Pancreas (tissue), 10 donors: ENCODE data around the gene OR52L1. TPM values are rescaled to one million over a fixed set of nuclear protein-coding genes. Genes with fewer than 3 reads are reported as not detected.

Experiments
- ATAC-seq, 4 donors: fragments of 200-7000 bp; cut with Tn5 transposase; one replicate each; pipeline versions ENCODE4 v1.8.0 to v1.9.1; 2020; ENCODE audit warnings: mild to moderate bottlenecking in 4 of 4, moderate library complexity in 4 of 4
- DNase-seq, 6 donors: peaks; one replicate each; pipeline ENCODE4 v3.0.0-alpha.2; 2020
- FAIRE-seq: peaks from 2 replicates; lab custom pipeline; 2012; peaks lifted over from hg19 to GRCh38; lab: Jason Lieb, UNC
- H3K27ac ChIP-seq, 4 donors: fragments of 200-600 bp; sonication (generic); 1 replicate in 3 of 4; 2 replicates in 1 of 4; pipeline versions ENCODE4 v1.5.0 to v1.8.0; 2020
- H3K27me3 ChIP-seq, 4 donors: fragments of 200-600 bp; one replicate each; pipeline ENCODE4 v1.8.0; 2021
- H3K36me3 ChIP-seq, 3 donors: fragments of 200-600 bp; sonication (generic) in 1 of 3; one replicate each; pipeline versions ENCODE4 v1.5.0 to v1.8.0; 2020 to 2021
- H3K4me1 ChIP-seq, 3 donors: fragments of 200-600 bp; one replicate each; pipeline ENCODE4 v1.8.0; 2021
- H3K4me3 ChIP-seq, 4 donors: fragments of 200-600 bp; sonication (generic) in 2 of 4; one replicate each; pipeline versions ENCODE4 v1.5.0 to v1.8.0; 2020 to 2021
- H3K9me3 ChIP-seq, 4 donors: fragments of 200-600 bp; one replicate each; pipeline ENCODE4 v1.8.0; 2021
- CTCF ChIP-seq, 4 donors: fragments of 200-600 bp; sonication (generic) in 3 of 4; IDR thresholded peaks; one replicate each; pipeline versions ENCODE4 v1.5.0 to v1.8.0; 2021; ENCODE audit warnings: antibody characterized with exemption in 4 of 4
- WGBS, 2 donors: extraction: QIAGEN DNeasy Blood & Tissue Kit; methylation state at CpG; one replicate each; pipeline ENCODE4 v1.1.7; 2013; 5-methylcytosine and 5-hydroxymethylcytosine counted together
- intact Hi-C, 3 donors: fragments of 100-400 bp; cut with DNase I; formaldehyde crosslinking; loops; one replicate each; pipeline versions ENCODE4 v1.11.1 to v1.14.2; 2022
- polyA plus RNA-seq, 2 donors: library from polyadenylated mRNA; stranded (reverse); fragments of 200-250 nt; gene quantifications; one replicate each; pipeline ENCODE4 v1.2.3, GENCODE V29; 2013
- total RNA-seq, 6 donors: library from RNA; stranded (reverse); fragmentation: NEBNext Ultra II Directional in 4 of 6; extraction: Animal tissue kit (Norgen Biotek cat#: 25700) in 4 of 6; gene quantifications; one replicate each; pipeline versions ENCODE4 v1.2.1 to v1.2.4, GENCODE V29; 2021 to 2023
- donor health status: healthy with polysubstance abuse.
- donor health status: DM: no; HTN: no; CAD: no; lungs with moderate emphysema.
- donor health status: DM: no; HTN: no; CAD: no.
- donor health status: control.
- donor health status: control.
- donor health status: Bipolar disorder and iron deficiency.
- donor health status: DM: yes; HTN: yes; CAD: no.
- donor health status: DM: no; HTN: no; CAD: no.
- donor health status: DM: no; HTN: no; CAD: no.
- donor health status: DM: yes; HTN: yes; CAD: no.

OR52L1 gene
- total and polyA plus RNA-seq, 8 donors, result not detected

GRCh38 chr11:5955586-5955985 is 31.2 kb downstream of the OR52L1 start:
- Histone ChIP-seq H3K4me3 (no peak overlapping the region), H3K27me3 (no peaks in the 10 kb centered on the region), H3K36me3 (no peaks in the 10 kb centered on the region), H3K9me3 (no peaks in the 10 kb centered on the region), H3K27ac (no peak overlapping the region), H3K4me1 (no peaks in the 10 kb centered on the region)
- WGBS, 2 donors, result 73 to 76% methylated on average over 3 of the region's 3 CpGs
- no peak for TF ChIP-seq CTCF (IDR thresholded peaks at IDR 0.05)
- FAIRE-seq (no peak), DNase-seq (no peak), ATAC-seq (no peak)
- intact Hi-C loops, result no loop called here

- WGBS, 2 donors, result 65 to 80% methylated on average over 3 of the region's 3 CpGs
- Histone ChIP-seq H3K9me3 (no peaks in the 10 kb centered on the region), H3K36me3 (no peaks in the 10 kb centered on the region), H3K27ac (no peak within 1 kb of the TSS), H3K27me3 (no peaks in the 10 kb centered on the region), H3K4me1 (no peaks in the 10 kb centered on the region), H3K4me3 (no peak within 1 kb of the TSS)
- intact Hi-C loops, result no loop called here
- ATAC-seq, result no peak
- FAIRE-seq, result no peak
- TF ChIP-seq CTCF (IDR thresholded peaks at IDR 0.05), result no peak
- DNase-seq, result no peak
Observed at GRCh38 chr11:5941951-5942350, 44.8 kb downstream of the OR52L1 start, which contains the start of gene OR56A3. Gene OR56A3 (plus strand): TSS chr11:5942251. CDS start chr11:5947347, 5,096 bp downstream.

GRCh38 chr11:5940748-5941147 is 46.0 kb downstream of the OR52L1 start:
- FAIRE-seq, result no peak

GRCh38 chr11:5938603-5938965 is 48.2 kb downstream of the OR52L1 start:
- FAIRE-seq (no peak), ATAC-seq (no peak), DNase-seq (no peak)
- Histone ChIP-seq H3K36me3 (no peaks in the 10 kb centered on the region), H3K9me3 (no peaks in the 10 kb centered on the region), H3K27me3 (no peaks in the 10 kb centered on the region), H3K27ac (no peak overlapping the region), H3K4me3 (no peak overlapping the region), H3K4me1 (no peaks in the 10 kb centered on the region)
- no peak for TF ChIP-seq CTCF (IDR thresholded peaks at IDR 0.05)
- WGBS, 2 donors, result 51 to 74% methylated on average over 21 of the region's 21 CpGs
- intact Hi-C loops, result no loop called here

More at GRCh38 chr11:5940748-5941147, 46.0 kb downstream of the OR52L1 start:
- Histone ChIP-seq H3K9me3 (no peaks in the 10 kb centered on the region), H3K27me3 (no peaks in the 10 kb centered on the region), H3K27ac (no peak overlapping the region), H3K4me3 (no peak overlapping the region), H3K36me3 (no peaks in the 10 kb centered on the region), H3K4me1 (no peaks in the 10 kb centered on the region)
- no peak for DNase-seq
- intact Hi-C loops, result no loop called here
- no peak for TF ChIP-seq CTCF (IDR thresholded peaks at IDR 0.05)
- 94 to 98% methylated on average over 2 of the region's 2 CpGs for WGBS, 2 donors
- ATAC-seq, result no peak

GRCh38 chr11:5937868-5938602 is 48.8 kb downstream of the OR52L1 start:
- no peak for FAIRE-seq

More at GRCh38 chr11:5937868-5938602, 48.8 kb downstream of the OR52L1 start:
- Histone ChIP-seq H3K4me1 (no peaks in the 10 kb centered on the region), H3K36me3 (no peaks in the 10 kb centered on the region), H3K27me3 (no peaks in the 10 kb centered on the region), H3K4me3 (no peak overlapping the region), H3K9me3 (no peaks in the 10 kb centered on the region), H3K27ac (no peak overlapping the region)
- DNase-seq (no peak), ATAC-seq (no peak)
- 78 to 86% methylated on average over 39 of the region's 39 CpGs for WGBS, 2 donors
- TF ChIP-seq CTCF (IDR thresholded peaks at IDR 0.05), result no peak
- intact Hi-C loops, result no loop called here
